Heart left ventricle (tissue), 16 donors: Measurements from ENCODE around the gene ESRRA. TPM values are rescaled to one million over a fixed set of nuclear protein-coding genes. Genes with fewer than 3 reads are reported as not detected.
"Not testable (repeated sequence)": the region's sequence is repeated elsewhere in the genome, so short reads cannot be mapped to it uniquely, and the experiment has no call there.

Source experiments
- ATAC-seq, 4 donors: fragments of 200-7000 bp; cut with Tn5 transposase; one replicate each; pipeline ENCODE4 v1.9.1; 2020 to 2022; ENCODE audit warnings: moderate library complexity in 4 of 4, mild to moderate bottlenecking in 3 of 4, moderate number of reproducible peaks in 1 of 4
- DNase-seq, 5 donors: peaks; one replicate each; pipeline ENCODE4 v3.0.0-alpha.2; 2020
- H3K27ac ChIP-seq, 12 donors: fragments of 200-600 bp; sonication (generic) in 4 of 12; one replicate each; pipeline versions ENCODE4 v1.5.0 to v1.8.0; 2016 to 2022; ENCODE audit warnings: mild to moderate bottlenecking in 2 of 12
- H3K27me3 ChIP-seq, 9 donors: fragments of 200-600 bp; sonication (generic) in 2 of 9; one replicate each; pipeline versions ENCODE4 v1.5.1 to v1.8.0; 2016 to 2022; ENCODE audit warnings: mild to moderate bottlenecking in 3 of 9
- H3K36me3 ChIP-seq, 9 donors: fragments of 200-600 bp; sonication (generic) in 2 of 9; one replicate each; pipeline versions ENCODE4 v1.5.0 to v1.8.0; 2018 to 2022; ENCODE audit warnings: mild to moderate bottlenecking in 2 of 9
- H3K4me1 ChIP-seq, 12 donors: fragments of 200-600 bp; sonication (generic) in 4 of 12; one replicate each; pipeline versions ENCODE4 v1.5.0 to v1.8.0; 2016 to 2022; ENCODE audit warnings: mild to moderate bottlenecking in 3 of 12
- H3K4me3 ChIP-seq, 12 donors: fragments of 200-600 bp; sonication (generic) in 4 of 12; one replicate each; pipeline versions ENCODE4 v1.5.0 to v1.8.0; 2017 to 2022; ENCODE audit warnings: mild to moderate bottlenecking in 9 of 12, moderate library complexity in 4 of 12
- H3K9me3 ChIP-seq, 12 donors: fragments of 200-600 bp; sonication (generic) in 4 of 12; one replicate each; pipeline versions ENCODE4 v1.5.0 to v1.8.0; 2016 to 2022; ENCODE audit warnings: mild to moderate bottlenecking in 1 of 12
- POLR2A ChIP-seq, 2 donors: fragments of 450-650 bp; IDR thresholded peaks; one replicate each; pipeline ENCODE4 v1.6.1; 2017; ENCODE audit warnings: antibody characterized with exemption in 2 of 2, mild to moderate bottlenecking in 2 of 2, moderate library complexity in 2 of 2
- WGBS, 4 donors: extraction: QIAGEN DNeasy Blood & Tissue Kit in 2 of 4; methylation state at CpG; one replicate each; pipeline versions ENCODE4 v1.1.5 to v1.1.7; 2013 to 2018; 5-methylcytosine and 5-hydroxymethylcytosine counted together
- intact Hi-C, 10 donors: fragments of 100-400 bp; cut with DNase I; formaldehyde crosslinking; loops; one replicate each; pipeline versions ENCODE4 v1.11.1 to v1.14.2; 2022
- polyA plus RNA-seq, 2 donors: library from polyadenylated mRNA; stranded (reverse); fragments of 200-250 nt; gene quantifications; one replicate each; pipeline ENCODE4 v1.2.3, GENCODE V29; 2013
- total RNA-seq, 9 donors: library from RNA; depleted of rRNA in 2 of 9; stranded (reverse); fragments of >200 nt in 2 of 9; fragmentation: NEBNext Ultra II Directional in 3 of 9; extraction: Animal tissue kit (Norgen Biotek cat#: 25700) in 3 of 9; gene quantifications; one replicate each; pipeline versions ENCODE4 v1.1.0 to v1.2.4, GENCODE V29; 2016 to 2023
- TF ChIP-seq, protein P1 (sequence below), 12 donors: fragments of 200-600 bp; sonication (generic) in 4 of 12; IDR thresholded peaks; one replicate each; pipeline versions ENCODE4 v1.5.0 to v1.8.0; 2018 to 2022; ENCODE audit warnings: antibody characterized with exemption in 12 of 12, mild to moderate bottlenecking in 5 of 12
- donor health status: ischemic (EF 13 %, LVEDD 7.1; RV severe dilation, severe dysfunction).
- donor health status: healthy with polysubstance abuse.
- donor health status: DM: no; HTN: yes; CAD: no.
- donor health status: DM: no; HTN: no; CAD: no.
- donor health status: ischemic (EF 25% LVEDD 6.9; RV normal size, moderate dysfunction).
- donor health status: ischemic (EF 25% LVEDD 5.7; RV mildly dilated, moderate dysfunction).
- donor health status: healthy.
- donor health status: DM: yes; HTN: yes; CAD: no.
- donor health status: ischemic (EF 35%, LVEDD 5.7; RV mildly dilated, moderate dysfunction).
- donor health status: nonischemic (EF 11% LVEDD 7.7; RV severe dilation, severe dysfunction).
- donor health status: DM: yes; HTN: yes; CAD: no.
- donor health status: PGD.
- donor health status: ischemic (EF 29% LVEDD 5.4; RV normal size, mild dysfunction).
- donor health status: nonischemic (EF 23%, LVEDD 6.1; RV moderate dilation, normal function).

Gene ESRRA
- total and polyA plus RNA-seq, 11 donors = 94.0 to 291 (median 186) TPM

DNA sequence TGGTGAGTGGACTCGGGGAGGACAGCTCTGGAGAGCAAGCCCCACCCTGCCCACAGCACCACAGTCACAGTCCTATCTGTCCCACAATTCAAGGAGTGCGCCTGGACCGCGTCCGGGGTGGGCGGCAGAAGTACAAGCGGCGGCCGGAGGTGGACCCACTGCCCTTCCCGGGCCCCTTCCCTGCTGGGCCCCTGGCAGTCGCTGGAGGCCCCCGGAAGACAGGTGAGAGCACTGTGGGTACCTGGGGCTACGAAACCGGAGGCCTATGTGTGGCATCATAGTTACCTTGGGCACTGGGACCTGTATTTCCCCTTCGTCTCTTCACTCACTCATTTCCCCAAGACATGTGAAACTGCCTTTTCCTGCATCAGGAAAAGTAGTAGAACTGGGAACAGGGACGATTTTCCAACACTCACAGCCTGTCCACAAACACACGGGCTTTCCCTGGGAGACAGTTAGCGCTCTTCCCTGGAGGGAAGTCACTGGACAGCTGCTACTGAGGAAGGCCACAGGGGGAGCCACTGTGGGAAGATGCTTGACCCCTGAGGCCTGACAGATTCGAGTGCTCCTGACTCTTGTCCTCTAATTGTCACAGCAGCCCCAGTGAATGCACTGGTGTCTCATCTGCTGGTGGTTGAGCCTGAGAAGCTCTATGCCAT, 9.0 kb downstream of the ESRRA start:
- TF ChIP-seq POLR2A (IDR thresholded peaks at IDR 0.05) = no peak
- TF ChIP-seq, protein P1, sequence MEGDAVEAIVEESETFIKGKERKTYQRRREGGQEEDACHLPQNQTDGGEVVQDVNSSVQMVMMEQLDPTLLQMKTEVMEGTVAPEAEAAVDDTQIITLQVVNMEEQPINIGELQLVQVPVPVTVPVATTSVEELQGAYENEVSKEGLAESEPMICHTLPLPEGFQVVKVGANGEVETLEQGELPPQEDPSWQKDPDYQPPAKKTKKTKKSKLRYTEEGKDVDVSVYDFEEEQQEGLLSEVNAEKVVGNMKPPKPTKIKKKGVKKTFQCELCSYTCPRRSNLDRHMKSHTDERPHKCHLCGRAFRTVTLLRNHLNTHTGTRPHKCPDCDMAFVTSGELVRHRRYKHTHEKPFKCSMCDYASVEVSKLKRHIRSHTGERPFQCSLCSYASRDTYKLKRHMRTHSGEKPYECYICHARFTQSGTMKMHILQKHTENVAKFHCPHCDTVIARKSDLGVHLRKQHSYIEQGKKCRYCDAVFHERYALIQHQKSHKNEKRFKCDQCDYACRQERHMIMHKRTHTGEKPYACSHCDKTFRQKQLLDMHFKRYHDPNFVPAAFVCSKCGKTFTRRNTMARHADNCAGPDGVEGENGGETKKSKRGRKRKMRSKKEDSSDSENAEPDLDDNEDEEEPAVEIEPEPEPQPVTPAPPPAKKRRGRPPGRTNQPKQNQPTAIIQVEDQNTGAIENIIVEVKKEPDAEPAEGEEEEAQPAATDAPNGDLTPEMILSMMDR (IDR thresholded peaks at IDR 0.05) = peak in 1 of 12 donors; percentile 10
- DNase-seq (no peak), ATAC-seq (no peak)
- peak overlapping the region in 11 of 12 donors; percentile 40 to 75 (median 64) for H3K27ac ChIP-seq
- intact Hi-C loops = no loop called here
- H3K4me1 ChIP-seq = peaks cover 0 to 49% (median 32%) of the 10 kb centered on the region in 12 donors
- 75 to 81% (median 80%) methylated on average over 19 of the region's 19 CpGs for WGBS, 4 donors
- no peaks in the 10 kb centered on the region for H3K27me3 ChIP-seq
- peaks cover 0 to 41% (median 25%) of the 10 kb centered on the region in 9 donors for H3K36me3 ChIP-seq
- peak overlapping the region in 9 of 12 donors; percentile 7 to 53 (median 34) for H3K4me3 ChIP-seq
- H3K9me3 ChIP-seq = no peaks in the 10 kb centered on the region

DNA sequence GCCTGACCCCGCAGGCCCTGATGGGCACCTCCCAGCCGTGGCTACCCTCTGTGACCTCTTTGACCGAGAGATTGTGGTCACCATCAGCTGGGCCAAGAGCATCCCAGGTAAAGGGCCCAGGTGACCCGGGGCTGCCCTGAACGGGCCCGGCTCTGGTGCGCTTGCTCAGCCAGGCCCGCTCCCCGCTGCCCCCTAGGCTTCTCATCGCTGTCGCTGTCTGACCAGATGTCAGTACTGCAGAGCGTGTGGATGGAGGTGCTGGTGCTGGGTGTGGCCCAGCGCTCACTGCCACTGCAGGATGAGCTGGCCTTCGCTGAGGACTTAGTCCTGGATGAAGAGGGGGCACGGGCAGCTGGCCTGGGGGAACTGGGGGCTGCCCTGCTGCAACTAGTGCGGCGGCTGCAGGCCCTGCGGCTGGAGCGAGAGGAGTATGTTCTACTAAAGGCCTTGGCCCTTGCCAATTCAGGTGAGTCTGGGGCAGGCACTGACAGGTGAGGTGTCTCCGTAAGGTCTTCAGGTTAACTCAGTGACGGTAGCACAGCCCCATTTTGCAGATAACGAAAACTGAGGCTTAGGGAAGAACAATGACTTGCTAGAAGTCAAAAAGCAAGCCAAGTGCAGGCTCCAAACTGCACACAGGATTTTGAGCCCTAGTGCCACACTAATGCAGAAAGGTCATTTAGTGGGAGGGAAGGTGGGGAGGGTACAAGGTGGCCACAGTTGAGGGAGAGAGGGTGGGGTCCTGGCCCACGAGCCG, 9.7 kb downstream of the ESRRA start:
- 88 to 93% (median 88%) methylated on average over 13 to 24 of the region's 24 CpGs for WGBS, 4 donors
- TF ChIP-seq, protein P1 (IDR thresholded peaks at IDR 0.05) = no peak
- TF ChIP-seq POLR2A (IDR thresholded peaks at IDR 0.05) = no peak
- H3K27ac ChIP-seq = peak overlapping the region in 4 of 12 donors; percentile 54 to 70 (median 63)
- no peak overlapping the region for H3K4me3 ChIP-seq
- H3K36me3 ChIP-seq = peaks cover 0 to 41% (median 25%) of the 10 kb centered on the region in 9 donors
- DNase-seq (no peak), ATAC-seq (no peak)
- peaks cover 0 to 53% (median 34%) of the 10 kb centered on the region in 12 donors for H3K4me1 ChIP-seq
- H3K27me3 ChIP-seq = no peaks in the 10 kb centered on the region
- intact Hi-C loops = loop anchor here in 4 of 10 donors (5.0 kb wide), 2 partner anchors 37 to 42 kb away; partner anchors contain the start of gene RPS6KA4 (in 3 of the 4)
- no peaks in the 10 kb centered on the region for H3K9me3 ChIP-seq

DNA sequence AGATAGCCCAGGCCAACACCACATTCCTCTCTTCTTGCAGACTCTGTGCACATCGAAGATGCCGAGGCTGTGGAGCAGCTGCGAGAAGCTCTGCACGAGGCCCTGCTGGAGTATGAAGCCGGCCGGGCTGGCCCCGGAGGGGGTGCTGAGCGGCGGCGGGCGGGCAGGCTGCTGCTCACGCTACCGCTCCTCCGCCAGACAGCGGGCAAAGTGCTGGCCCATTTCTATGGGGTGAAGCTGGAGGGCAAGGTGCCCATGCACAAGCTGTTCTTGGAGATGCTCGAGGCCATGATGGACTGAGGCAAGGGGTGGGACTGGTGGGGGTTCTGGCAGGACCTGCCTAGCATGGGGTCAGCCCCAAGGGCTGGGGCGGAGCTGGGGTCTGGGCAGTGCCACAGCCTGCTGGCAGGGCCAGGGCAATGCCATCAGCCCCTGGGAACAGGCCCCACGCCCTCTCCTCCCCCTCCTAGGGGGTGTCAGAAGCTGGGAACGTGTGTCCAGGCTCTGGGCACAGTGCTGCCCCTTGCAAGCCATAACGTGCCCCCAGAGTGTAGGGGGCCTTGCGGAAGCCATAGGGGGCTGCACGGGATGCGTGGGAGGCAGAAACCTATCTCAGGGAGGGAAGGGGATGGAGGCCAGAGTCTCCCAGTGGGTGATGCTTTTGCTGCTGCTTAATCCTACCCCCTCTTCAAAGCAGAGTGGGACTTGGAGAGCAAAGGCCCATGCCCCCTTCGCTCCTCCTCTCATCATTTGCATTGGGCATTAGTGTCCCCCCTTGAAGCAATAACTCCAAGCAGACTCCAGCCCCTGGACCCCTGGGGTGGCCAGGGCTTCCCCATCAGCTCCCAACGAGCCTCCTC, 10.6 kb downstream of the ESRRA start:
- not testable (repeated sequence) for DNase-seq, H3K9me3 ChIP-seq, H3K27me3 ChIP-seq, ATAC-seq
- peaks cover 0 to 38% (median 32%) of the 10 kb centered on the region in 9 donors for H3K36me3 ChIP-seq
- peaks cover 0 to 53% (median 34%) of the 10 kb centered on the region in 12 donors for H3K4me1 ChIP-seq
- intact Hi-C loops = loop anchor here in 4 of 10 donors (5.0 kb wide), 2 partner anchors 36 to 41 kb away; partner anchors contain the start of gene RPS6KA4 (in 3 of the 4)
- WGBS, 4 donors = 73 to 80% (median 77%) methylated on average over 21 to 25 of the region's 25 CpGs
- H3K4me3 ChIP-seq = peak overlapping the region in 1 of 12 donors; percentile 92
- H3K27ac ChIP-seq = peak overlapping the region in 2 of 12 donors; percentile 99

DNA sequence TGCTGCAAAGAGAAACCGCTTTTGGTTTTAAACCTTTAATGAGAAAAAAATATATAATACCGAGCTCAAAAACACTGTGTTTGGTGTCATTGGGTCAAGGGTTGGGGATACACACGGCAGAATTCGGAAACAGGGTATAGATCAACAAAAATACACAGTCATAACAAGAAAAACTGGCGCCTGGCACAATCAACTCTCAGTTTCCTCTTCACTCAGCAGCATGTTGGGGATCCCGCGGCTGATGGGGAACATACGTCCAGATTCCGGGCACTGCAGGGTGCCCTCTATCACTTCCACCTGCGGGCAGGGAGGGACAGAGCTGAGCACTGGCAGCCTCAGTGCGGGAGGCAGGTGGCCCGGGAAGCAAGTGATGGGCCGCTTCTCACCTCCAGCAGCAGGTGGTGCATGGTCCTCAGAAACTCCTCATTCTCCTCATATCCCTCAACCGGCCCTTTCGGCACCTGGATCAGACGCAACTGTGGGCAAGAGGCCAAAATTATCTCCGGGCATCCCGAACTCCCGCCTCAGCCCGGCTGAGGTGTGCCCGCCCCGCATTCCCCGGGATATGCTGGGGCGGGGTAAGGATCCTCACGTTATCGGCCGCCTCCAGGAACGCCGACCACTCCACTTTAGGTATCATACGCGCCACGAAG, 11.5 kb downstream of the ESRRA start:
- peak overlapping the region; percentile 69 to 99 (median 88) for H3K4me3 ChIP-seq
- H3K27ac ChIP-seq = peak overlapping the region; percentile 92 to 100 (median 99)
- intact Hi-C loops = loop anchor here in 4 of 10 donors (5.0 kb wide), 2 partner anchors 36 to 41 kb away; partner anchors contain the start of gene RPS6KA4 (in 3 of the 4)
- H3K36me3 ChIP-seq = peaks cover 0 to 42% (median 34%) of the 10 kb centered on the region in 9 donors
- WGBS, 4 donors = 10 to 11% (median 10%) methylated on average over 24 to 32 of the region's 32 CpGs
- TF ChIP-seq POLR2A (IDR thresholded peaks at IDR 0.05) = no peak
- TF ChIP-seq, protein P1 (IDR thresholded peaks at IDR 0.05) = no peak
- H3K9me3 ChIP-seq = no peaks in the 10 kb centered on the region
- DNase-seq (no peak), ATAC-seq (no peak)
- H3K4me1 ChIP-seq = peaks cover 0 to 53% (median 34%) of the 10 kb centered on the region in 12 donors
- H3K27me3 ChIP-seq = no peaks in the 10 kb centered on the region
